BLaER1 treated with 17β-estradiol and CSF1 and Interleukin-3, amounts not matched to agents 10 nM and 100 nM (cell line): Measurements from ENCODE around the gene COMMD1.
A peak's percentile ranks its signal among the peaks of the same experiment; 100 is the strongest.

Source experiments
- H3K27ac ChIP-seq, 11 experiments: shearing (Covaris generic); formaldehyde crosslinking; 2 replicates each; pipeline ENCODE4 v1.8.1; 2022
- H3K27me3 ChIP-seq, 11 experiments: shearing (Covaris generic); formaldehyde crosslinking; 2 replicates each; pipeline ENCODE4 v1.8.1; 2022
- H3K36me3 ChIP-seq, 11 experiments: shearing (Covaris generic); formaldehyde crosslinking; 2 replicates each; pipeline ENCODE4 v1.8.1; 2022
- H3K4me1 ChIP-seq, 10 experiments: shearing (Covaris generic); formaldehyde crosslinking; 2 replicates each; pipeline ENCODE4 v1.8.1; 2022
- H3K4me2 ChIP-seq, 11 experiments: shearing (Covaris generic); formaldehyde crosslinking; 2 replicates each; pipeline ENCODE4 v1.8.1; 2022
- H3K4me3 ChIP-seq, 10 experiments: shearing (Covaris generic); formaldehyde crosslinking; 2 replicates each; pipeline ENCODE4 v1.8.1; 2022
- H3K9ac ChIP-seq, 11 experiments: shearing (Covaris generic); formaldehyde crosslinking; 2 replicates each; pipeline ENCODE4 v1.8.1; 2022
- H3K9me3 ChIP-seq, 11 experiments: shearing (Covaris generic); formaldehyde crosslinking; replicated peaks in 1 of 11; 2 replicates each; pipeline ENCODE4 v1.8.1; 2022
- H4K20me1 ChIP-seq, 11 experiments: shearing (Covaris generic); formaldehyde crosslinking; 2 replicates each; pipeline ENCODE4 v1.8.1; 2022
- Cebpa-rat ChIP-seq, 11 experiments: shearing (Covaris generic); IDR thresholded peaks; 2 replicates each; pipeline ENCODE4 v1.8.1; 2022

COMMD1 gene

GRCh38 chr2:62163106-62163831 is 257.8 kb downstream of the COMMD1 start:
- H3K4me3 ChIP-seq = no peak overlapping the region
- peaks cover 4 to 44% (median 27%) of the 10 kb centered on the region in 10 experiments; a peak in 17 of 20 replicates for H3K4me1 ChIP-seq
- H3K36me3 ChIP-seq = no peaks in the 10 kb centered on the region
- no peaks in the 10 kb centered on the region for H3K27me3 ChIP-seq
- H3K27ac ChIP-seq = no peak overlapping the region
- TF ChIP-seq Cebpa-rat (IDR thresholded peaks at IDR 0.05) = no peak
- no peaks in the 10 kb centered on the region for H3K9me3 ChIP-seq
- peak overlapping the region in 8 of 11 experiments; percentile 3 to 61 (median 39); a peak in 12 of 22 replicates for H3K4me2 ChIP-seq
- H4K20me1 ChIP-seq = no peaks in the 10 kb centered on the region
- 0 out of 22 replicates have a peak overlapping the region, but pooled peaks of 1 of the 11 experiments have one; percentile 42 for H3K9ac ChIP-seq

GRCh38 chr2:62163834-62164233 is 258.4 kb downstream of the COMMD1 start:
- H3K27me3 ChIP-seq = no peaks in the 10 kb centered on the region
- no peaks in the 10 kb centered on the region for H3K9me3 ChIP-seq
- peak overlapping the region in 7 of 11 experiments; percentile 3 to 61 (median 39); a peak in 11 of 22 replicates for H3K4me2 ChIP-seq
- no peak overlapping the region for H3K27ac ChIP-seq
- peaks cover 4 to 43% (median 27%) of the 10 kb centered on the region in 10 experiments; a peak in 17 of 20 replicates for H3K4me1 ChIP-seq
- H3K36me3 ChIP-seq = no peaks in the 10 kb centered on the region
- H3K9ac ChIP-seq = 0 out of 22 replicates have a peak overlapping the region, but pooled peaks of 1 of the 11 experiments have one; percentile 42
- H3K4me3 ChIP-seq = no peak overlapping the region
- no peaks in the 10 kb centered on the region for H4K20me1 ChIP-seq
- TF ChIP-seq Cebpa-rat (IDR thresholded peaks at IDR 0.05) = no peak

- Histone ChIP-seq H4K20me1 (no peaks in the 10 kb centered on the region), H3K27ac (no peak overlapping the region), H3K4me3 (no peak overlapping the region), H3K27me3 (no peaks in the 10 kb centered on the region), H3K9me3 (no peaks in the 10 kb centered on the region; a peak in 1 of 22 replicates), H3K4me2 (no peak overlapping the region), H3K4me1 (peaks cover 3 to 48% (median 10%) of the 10 kb centered on the region in 10 experiments; a peak in 19 of 20 replicates), H3K9ac (no peak overlapping the region), H3K36me3 (no peaks in the 10 kb centered on the region)
- TF ChIP-seq Cebpa-rat (IDR thresholded peaks at IDR 0.05) = no peak
Observed at GRCh38 chr2:62175728-62176127, 270.3 kb downstream of the COMMD1 start.

GRCh38 chr2:62176801-62177200 is 271.3 kb downstream of the COMMD1 start:
- Histone ChIP-seq H3K36me3 (no peaks in the 10 kb centered on the region), H3K9ac (no peak overlapping the region), H4K20me1 (no peaks in the 10 kb centered on the region), H3K4me2 (peak overlapping the region in 2 of 11 experiments; percentile 3 to 27; a peak in 2 of 22 replicates), H3K9me3 (no peaks in the 10 kb centered on the region), H3K27ac (no peak overlapping the region), H3K4me1 (peaks cover 14 to 59% (median 21%) of the 10 kb centered on the region in 10 experiments; a peak in 19 of 20 replicates), H3K27me3 (no peaks in the 10 kb centered on the region), H3K4me3 (no peak overlapping the region)
- no peak for TF ChIP-seq Cebpa-rat (IDR thresholded peaks at IDR 0.05)

GRCh38 chr2:62177392-62178049 is 272.0 kb downstream of the COMMD1 start:
- H3K4me2 ChIP-seq = peak overlapping the region in 3 of 11 experiments; percentile 3 to 27 (median 17); a peak in 2 of 22 replicates
- H4K20me1 ChIP-seq = no peaks in the 10 kb centered on the region
- H3K27ac ChIP-seq = no peak overlapping the region
- TF ChIP-seq Cebpa-rat (IDR thresholded peaks at IDR 0.05) = no peak
- no peaks in the 10 kb centered on the region for H3K27me3 ChIP-seq
- no peak overlapping the region for H3K4me3 ChIP-seq
- H3K36me3 ChIP-seq = no peaks in the 10 kb centered on the region
- peaks cover 21 to 66% (median 27%) of the 10 kb centered on the region in 10 experiments; a peak in 19 of 20 replicates for H3K4me1 ChIP-seq
- H3K9ac ChIP-seq = no peak overlapping the region
- H3K9me3 ChIP-seq = no peaks in the 10 kb centered on the region

- TF ChIP-seq Cebpa-rat (IDR thresholded peaks at IDR 0.05) = no peak
- Histone ChIP-seq H3K36me3 (no peaks in the 10 kb centered on the region), H3K9ac (no peak overlapping the region), H3K4me2 (peak overlapping the region in 5 of 11 experiments; percentile 4 to 78 (median 17); a peak in 5 of 22 replicates), H3K27me3 (no peaks in the 10 kb centered on the region), H3K4me3 (no peak overlapping the region), H3K27ac (no peak overlapping the region), H3K9me3 (peaks cover 0 to 2% (median 0%) of the 10 kb centered on the region in 11 experiments; a peak in 1 of 22 replicates), H3K4me1 (peaks cover 22 to 74% (median 36%) of the 10 kb centered on the region in 10 experiments; a peak in 19 of 20 replicates), H4K20me1 (no peaks in the 10 kb centered on the region)
Observed at GRCh38 chr2:62178741-62179271, 273.3 kb downstream of the COMMD1 start.

- Histone ChIP-seq H4K20me1 (no peaks in the 10 kb centered on the region), H3K4me2 (peak overlapping the region; percentile 30 to 87 (median 68)), H3K27ac (peak overlapping the region in 6 of 11 experiments; percentile 26 to 74 (median 60); a peak in 11 of 22 replicates), H3K36me3 (no peaks in the 10 kb centered on the region), H3K27me3 (no peaks in the 10 kb centered on the region), H3K9me3 (peaks cover 0 to 24% (median 11%) of the 10 kb centered on the region in 11 experiments; a peak in 15 of 22 replicates), H3K4me3 (peak overlapping the region in 1 of 10 experiments; percentile 1; a peak in 2 of 20 replicates), H3K4me1 (peaks cover 31 to 79% (median 41%) of the 10 kb centered on the region in 10 experiments), H3K9ac (peak overlapping the region in 3 of 11 experiments; percentile 42 to 62 (median 56); a peak in 4 of 22 replicates)
- TF ChIP-seq Cebpa-rat (IDR thresholded peaks at IDR 0.05) = no peak
Observed at GRCh38 chr2:62180975-62181374, 275.5 kb downstream of the COMMD1 start.

- Histone ChIP-seq H3K36me3 (no peaks in the 10 kb centered on the region), H3K27ac (peak overlapping the region in 8 of 11 experiments; percentile 3 to 74 (median 52); a peak in 12 of 22 replicates), H3K4me1 (peaks cover 31 to 76% (median 46%) of the 10 kb centered on the region in 10 experiments), H3K9ac (peak overlapping the region in 4 of 11 experiments; percentile 21 to 62 (median 49); a peak in 7 of 22 replicates), H3K9me3 (peaks cover 0 to 30% (median 14%) of the 10 kb centered on the region in 11 experiments; a peak in 15 of 22 replicates), H3K4me2 (peak overlapping the region; percentile 29 to 87 (median 68)), H3K27me3 (no peaks in the 10 kb centered on the region), H3K4me3 (peak overlapping the region in 2 of 10 experiments; percentile 1 to 43; a peak in 3 of 20 replicates), H4K20me1 (no peaks in the 10 kb centered on the region)
- TF ChIP-seq Cebpa-rat (IDR thresholded peaks at IDR 0.05) = no peak
Observed at GRCh38 chr2:62181843-62182242, 276.4 kb downstream of the COMMD1 start.
